ENCODE measurements around the gene BCS1L.

The BCS1L gene

GRCh38 chr2:218645126-218645525 lies 14.4 kb upstream of the BCS1L start:
- Histone ChIP-seq H3K4me1 (ENCODE audit: insufficient read depth, low read length, poor library complexity, severe bottlenecking) (no peaks in the 10 kb centered on the region), H3K27me3 (ENCODE audit: insufficient read depth, low read length, poor library complexity, severe bottlenecking) (no peaks in the 10 kb centered on the region), H3K4me2 (ENCODE audit: low read depth, low read length, poor library complexity, severe bottlenecking) (no peak overlapping the region), H3F3A (ENCODE audit: low read depth) (no peaks in the 10 kb centered on the region), H3K79me2 (ENCODE audit: insufficient read depth, low read length) (no peaks in the 10 kb centered on the region; the same call in 1 of the 2 replicates), H3K4me3 (ENCODE audit: low read length, poor library complexity, severe bottlenecking) (no peak overlapping the region), H4K20me1 (ENCODE audit: insufficient read depth, low read length, poor library complexity, severe bottlenecking) (no peaks in the 10 kb centered on the region), H2AFZ (ENCODE audit: low read length) (no peak overlapping the region), H3K9ac (ENCODE audit: low read depth, low read length, poor library complexity, severe bottlenecking) (no peak overlapping the region), H3K9me2 (replicated peaks; ENCODE audit: low read depth, low read length) (no peaks in the 10 kb centered on the region), H3K9me3 (ENCODE audit: insufficient read depth, low read depth, low read length) (no peaks in the 10 kb centered on the region), H3K36me3 (ENCODE audit: insufficient read depth, low read length) (peaks cover 63% of the 10 kb centered on the region; the same call in 1 of the 2 replicates)
- TF ChIP-seq CTCF (conservative IDR thresholded peaks at IDR 0.05; ENCODE audit: low read length) (no peak), EZH2phosphoT487 (IDR thresholded peaks at IDR 0.05; ENCODE audit: borderline replicate concordance) (no peak)

GRCh38 chr2:218648088-218648786 lies 11.2 kb upstream of the BCS1L start:
- peaks cover 68% of the 10 kb centered on the region; the same call in 1 of the 2 replicates for H3K36me3 ChIP-seq (ENCODE audit: insufficient read depth, low read length)
- TF ChIP-seq CTCF (conservative IDR thresholded peaks at IDR 0.05; ENCODE audit: low read length) (peak; percentile 93), EZH2phosphoT487 (IDR thresholded peaks at IDR 0.05; ENCODE audit: borderline replicate concordance) (no peak)

GRCh38 chr2:218648787-218649100 lies 10.7 kb upstream of the BCS1L start:
- Histone ChIP-seq H3K36me3 (ENCODE audit: insufficient read depth, low read length) (peaks cover 66% of the 10 kb centered on the region; the same call in 1 of the 2 replicates), H3K27me3 (ENCODE audit: insufficient read depth, low read length, poor library complexity, severe bottlenecking) (no peaks in the 10 kb centered on the region), H3K9me2 (replicated peaks; ENCODE audit: low read depth, low read length) (no peaks in the 10 kb centered on the region), H3F3A (ENCODE audit: low read depth) (no peaks in the 10 kb centered on the region), H3K9me3 (ENCODE audit: insufficient read depth, low read depth, low read length) (no peaks in the 10 kb centered on the region), H3K4me1 (ENCODE audit: insufficient read depth, low read length, poor library complexity, severe bottlenecking) (no peaks in the 10 kb centered on the region), H3K4me2 (ENCODE audit: low read depth, low read length, poor library complexity, severe bottlenecking) (no peak overlapping the region), H3K79me2 (ENCODE audit: insufficient read depth, low read length) (peaks cover 2% of the 10 kb centered on the region; the same call in 1 of the 2 replicates), H3K9ac (ENCODE audit: low read depth, low read length, poor library complexity, severe bottlenecking) (no peak overlapping the region), H4K20me1 (ENCODE audit: insufficient read depth, low read length, poor library complexity, severe bottlenecking) (peaks cover 1% of the 10 kb centered on the region), H3K4me3 (ENCODE audit: low read length, poor library complexity, severe bottlenecking) (no peak overlapping the region), H2AFZ (ENCODE audit: low read length) (no peak overlapping the region)
- TF ChIP-seq EZH2phosphoT487 (IDR thresholded peaks at IDR 0.05; ENCODE audit: borderline replicate concordance) = no peak
- no peak for TF ChIP-seq CTCF (conservative IDR thresholded peaks at IDR 0.05; ENCODE audit: low read length)

More at GRCh38 chr2:218648088-218648786, 11.2 kb upstream of the BCS1L start:
- no peak overlapping the region for H3K4me2 ChIP-seq (ENCODE audit: low read depth, low read length, poor library complexity, severe bottlenecking)
- H3K9me2 ChIP-seq (replicated peaks; ENCODE audit: low read depth, low read length) = no peaks in the 10 kb centered on the region
- no peaks in the 10 kb centered on the region for H3F3A ChIP-seq (ENCODE audit: low read depth)
- no peaks in the 10 kb centered on the region for H4K20me1 ChIP-seq (ENCODE audit: insufficient read depth, low read length, poor library complexity, severe bottlenecking)
- no peaks in the 10 kb centered on the region for H3K4me1 ChIP-seq (ENCODE audit: insufficient read depth, low read length, poor library complexity, severe bottlenecking)
- H2AFZ ChIP-seq (ENCODE audit: low read length) = no peak overlapping the region
- H3K27me3 ChIP-seq (ENCODE audit: insufficient read depth, low read length, poor library complexity, severe bottlenecking) = no peaks in the 10 kb centered on the region
- no peaks in the 10 kb centered on the region; the same call in 1 of the 2 replicates for H3K79me2 ChIP-seq (ENCODE audit: insufficient read depth, low read length)
- no peaks in the 10 kb centered on the region for H3K9me3 ChIP-seq (ENCODE audit: insufficient read depth, low read depth, low read length)
- H3K4me3 ChIP-seq (ENCODE audit: low read length, poor library complexity, severe bottlenecking) = no peak overlapping the region
- H3K9ac ChIP-seq (ENCODE audit: low read depth, low read length, poor library complexity, severe bottlenecking) = no peak overlapping the region
